ENCODE results near the gene NOL9.

Gene NOL9

DNA sequence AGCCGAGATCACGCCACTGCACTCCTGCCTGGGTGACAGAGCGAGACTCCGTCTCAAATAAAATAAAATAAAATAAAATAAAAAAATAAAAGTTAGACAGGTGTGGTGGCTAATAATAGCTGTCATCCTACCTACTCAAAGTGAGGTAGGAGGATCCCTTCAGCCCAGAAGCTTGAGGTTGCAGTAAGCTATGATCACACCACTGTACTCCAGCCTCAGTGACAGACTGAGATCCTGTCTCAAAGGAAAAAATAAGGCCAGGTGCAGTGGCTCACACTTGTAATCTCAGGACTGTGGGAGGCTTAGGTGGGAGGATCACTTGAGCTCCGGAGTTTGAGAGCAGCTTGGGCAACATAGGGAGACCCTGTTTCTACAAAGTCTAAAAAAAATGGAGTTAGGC lies 18.0 kb downstream of the NOL9 start:
- TF ChIP-seq, protein P1, sequence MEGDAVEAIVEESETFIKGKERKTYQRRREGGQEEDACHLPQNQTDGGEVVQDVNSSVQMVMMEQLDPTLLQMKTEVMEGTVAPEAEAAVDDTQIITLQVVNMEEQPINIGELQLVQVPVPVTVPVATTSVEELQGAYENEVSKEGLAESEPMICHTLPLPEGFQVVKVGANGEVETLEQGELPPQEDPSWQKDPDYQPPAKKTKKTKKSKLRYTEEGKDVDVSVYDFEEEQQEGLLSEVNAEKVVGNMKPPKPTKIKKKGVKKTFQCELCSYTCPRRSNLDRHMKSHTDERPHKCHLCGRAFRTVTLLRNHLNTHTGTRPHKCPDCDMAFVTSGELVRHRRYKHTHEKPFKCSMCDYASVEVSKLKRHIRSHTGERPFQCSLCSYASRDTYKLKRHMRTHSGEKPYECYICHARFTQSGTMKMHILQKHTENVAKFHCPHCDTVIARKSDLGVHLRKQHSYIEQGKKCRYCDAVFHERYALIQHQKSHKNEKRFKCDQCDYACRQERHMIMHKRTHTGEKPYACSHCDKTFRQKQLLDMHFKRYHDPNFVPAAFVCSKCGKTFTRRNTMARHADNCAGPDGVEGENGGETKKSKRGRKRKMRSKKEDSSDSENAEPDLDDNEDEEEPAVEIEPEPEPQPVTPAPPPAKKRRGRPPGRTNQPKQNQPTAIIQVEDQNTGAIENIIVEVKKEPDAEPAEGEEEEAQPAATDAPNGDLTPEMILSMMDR (IDR thresholded peaks at IDR 0.05; ENCODE audit: control insufficient read depth, insufficient read depth, low read depth, low read length, missing control alignments): no peak
- no peak for DNase-seq (ENCODE audit: low read depth)

DNA sequence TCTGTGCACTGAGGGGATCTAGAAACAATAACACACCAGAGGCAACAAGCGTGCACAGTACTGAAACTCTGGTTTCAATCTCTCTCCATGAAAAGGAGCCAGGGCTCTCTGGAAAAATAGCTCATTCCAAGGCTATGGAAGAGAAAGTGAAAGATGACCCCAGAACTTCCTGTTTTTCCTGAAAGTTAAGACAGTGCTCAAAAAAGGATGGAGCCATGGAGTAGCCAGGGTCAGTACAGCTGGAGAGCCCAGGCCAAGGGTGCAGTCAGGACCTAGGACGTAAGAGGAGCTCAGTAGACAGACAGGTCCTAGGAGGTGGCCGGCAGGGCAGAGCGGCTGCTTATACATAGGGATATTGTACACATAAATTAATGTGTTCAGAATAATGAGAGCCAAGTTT lies 19.1 kb downstream of the NOL9 start:
- no peak for DNase-seq (ENCODE audit: low read depth)
- TF ChIP-seq, protein P1 (IDR thresholded peaks at IDR 0.05; ENCODE audit: control insufficient read depth, insufficient read depth, low read depth, low read length, missing control alignments): no peak

More for the DNA sequence above, 18.0 kb downstream of the NOL9 start:
- no peak overlapping the region for H3K4me3 ChIP-seq (ENCODE audit: control insufficient read depth, low read depth, low read length)

DNA sequence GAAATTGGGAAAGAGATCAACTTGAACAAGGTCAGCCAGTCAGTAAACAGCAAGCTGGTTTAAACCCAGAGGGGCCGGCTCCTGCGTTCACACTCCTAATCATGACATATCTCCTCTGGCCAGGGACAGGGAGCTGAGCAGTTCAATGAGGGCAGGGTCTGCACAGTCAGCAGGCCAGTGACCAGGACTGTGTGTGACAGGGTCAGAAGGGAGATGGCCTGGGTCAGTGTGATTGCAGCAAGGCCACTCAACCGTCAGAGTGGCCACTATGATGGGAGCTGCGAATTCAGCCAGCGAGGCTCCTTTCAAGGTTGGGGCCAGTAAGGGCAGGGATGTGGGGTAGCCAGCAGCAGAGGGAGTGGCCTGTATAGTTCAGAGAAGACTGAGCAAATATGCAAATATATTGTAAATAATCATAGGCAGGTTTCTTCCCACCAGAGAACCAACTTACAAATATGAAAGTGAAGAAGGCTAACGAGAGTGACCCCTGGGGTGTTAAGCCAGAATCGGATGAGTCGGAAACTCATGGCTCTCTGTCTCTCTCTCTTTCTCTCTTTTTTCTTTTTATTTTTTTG lies 20.0 kb downstream of the NOL9 start:
- DNase-seq (ENCODE audit: low read depth): no peak
- no peak overlapping the region for H3K4me3 ChIP-seq (ENCODE audit: control insufficient read depth, low read depth, low read length)
- TF ChIP-seq, protein P1 (IDR thresholded peaks at IDR 0.05; ENCODE audit: control insufficient read depth, insufficient read depth, low read depth, low read length, missing control alignments): no peak

More for the DNA sequence above, 19.1 kb downstream of the NOL9 start:
- H3K4me3 ChIP-seq (ENCODE audit: control insufficient read depth, low read depth, low read length): no peak overlapping the region

DNA sequence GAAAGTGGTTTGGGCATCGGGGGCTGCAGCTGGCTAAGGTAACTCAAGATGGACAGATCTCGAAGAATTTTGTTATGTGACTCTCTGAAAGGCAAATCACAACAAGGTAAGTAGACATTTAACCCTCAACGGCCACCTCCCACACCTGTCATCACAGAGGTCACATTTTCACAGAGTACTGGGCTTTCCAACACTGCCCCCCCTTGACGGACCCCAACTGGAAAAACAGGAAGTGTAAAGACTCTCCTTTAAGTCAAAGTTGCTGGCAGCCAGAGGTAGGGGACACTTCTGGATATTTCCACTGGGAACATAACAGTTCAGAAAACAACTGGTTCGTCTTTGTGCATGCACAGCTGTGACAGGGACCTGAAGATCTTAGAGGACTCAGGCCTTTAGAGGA lies 22.3 kb downstream of the NOL9 start:
- no peak for DNase-seq (ENCODE audit: low read depth)
- TF ChIP-seq, protein P1 (IDR thresholded peaks at IDR 0.05; ENCODE audit: control insufficient read depth, insufficient read depth, low read depth, low read length, missing control alignments): no peak
- H3K4me3 ChIP-seq (ENCODE audit: control insufficient read depth, low read depth, low read length): no peak overlapping the region

DNA sequence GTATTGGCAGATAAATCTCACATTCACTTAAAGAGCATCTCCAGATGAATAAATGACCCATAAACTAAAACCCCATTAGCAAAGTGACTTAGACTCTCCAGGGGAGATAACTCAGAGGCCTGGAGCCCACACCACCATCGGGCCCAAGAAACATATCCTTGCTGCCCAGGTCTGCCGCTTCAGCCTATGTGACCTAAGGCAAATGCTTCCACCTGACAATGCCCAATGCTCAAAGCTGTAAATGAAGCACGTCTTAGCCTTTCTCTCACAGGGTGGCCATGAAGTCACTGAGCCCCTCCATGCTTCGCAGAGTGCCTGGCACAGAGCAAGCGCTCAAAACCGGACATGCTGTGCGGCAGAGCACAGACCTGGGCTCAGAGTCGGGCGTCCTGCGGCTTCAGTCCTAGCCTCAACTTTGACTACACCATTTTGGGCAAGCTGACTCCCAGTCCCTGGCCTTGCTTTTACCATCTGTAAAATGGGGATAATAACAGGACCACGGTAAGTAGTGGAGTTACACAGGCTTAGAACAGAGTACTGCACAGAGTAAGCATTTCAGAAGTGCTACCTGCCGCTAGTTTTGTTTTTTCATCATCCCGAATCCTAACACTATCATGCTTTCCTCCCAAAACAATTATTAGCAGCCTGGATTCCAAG lies 23.7 kb downstream of the NOL9 start:
- TF ChIP-seq, protein P1 (IDR thresholded peaks at IDR 0.05; ENCODE audit: control insufficient read depth, insufficient read depth, low read depth, low read length, missing control alignments): no peak

DNA sequence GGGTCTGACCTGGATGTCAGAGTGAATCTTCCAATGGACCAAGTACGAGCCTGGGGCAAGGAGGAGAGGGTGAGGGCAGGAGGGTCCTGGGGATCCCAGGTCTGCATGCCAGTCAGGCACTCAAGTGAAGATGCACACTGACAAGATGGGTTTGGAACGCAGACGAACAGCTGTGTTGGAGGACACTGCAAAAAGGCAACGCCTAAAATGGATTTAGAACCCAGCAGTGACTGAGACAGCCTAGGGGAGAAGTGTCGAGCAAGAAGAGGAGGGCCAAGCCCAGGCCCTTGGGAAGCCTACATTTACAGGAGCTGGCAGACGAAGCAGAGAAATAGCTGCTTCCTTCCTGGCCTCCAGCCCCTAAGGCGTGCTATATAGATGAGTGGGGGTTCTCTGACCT lies 25.8 kb downstream of the NOL9 start:
- no peak overlapping the region for H3K4me3 ChIP-seq (ENCODE audit: control insufficient read depth, low read depth, low read length)
- TF ChIP-seq, protein P1 (IDR thresholded peaks at IDR 0.05; ENCODE audit: control insufficient read depth, insufficient read depth, low read depth, low read length, missing control alignments): no peak
- no peak for DNase-seq (ENCODE audit: low read depth)

More for the DNA sequence above, 23.7 kb downstream of the NOL9 start:
- DNase-seq (ENCODE audit: low read depth): no peak
- H3K4me3 ChIP-seq (ENCODE audit: control insufficient read depth, low read depth, low read length): no peak overlapping the region
